ENCODE data around the gene R3HDM2. TPM values are rescaled to one million over a fixed set of nuclear protein-coding genes. Genes with fewer than 3 reads are reported as not detected.
"Not testable (repeated sequence)": the region's sequence is repeated elsewhere in the genome, so short reads cannot be mapped to it uniquely, and the experiment has no call there.

R3HDM2 gene
- total RNA-seq, 1 experiment from 2014 or later: 8.9 TPM

DNA sequence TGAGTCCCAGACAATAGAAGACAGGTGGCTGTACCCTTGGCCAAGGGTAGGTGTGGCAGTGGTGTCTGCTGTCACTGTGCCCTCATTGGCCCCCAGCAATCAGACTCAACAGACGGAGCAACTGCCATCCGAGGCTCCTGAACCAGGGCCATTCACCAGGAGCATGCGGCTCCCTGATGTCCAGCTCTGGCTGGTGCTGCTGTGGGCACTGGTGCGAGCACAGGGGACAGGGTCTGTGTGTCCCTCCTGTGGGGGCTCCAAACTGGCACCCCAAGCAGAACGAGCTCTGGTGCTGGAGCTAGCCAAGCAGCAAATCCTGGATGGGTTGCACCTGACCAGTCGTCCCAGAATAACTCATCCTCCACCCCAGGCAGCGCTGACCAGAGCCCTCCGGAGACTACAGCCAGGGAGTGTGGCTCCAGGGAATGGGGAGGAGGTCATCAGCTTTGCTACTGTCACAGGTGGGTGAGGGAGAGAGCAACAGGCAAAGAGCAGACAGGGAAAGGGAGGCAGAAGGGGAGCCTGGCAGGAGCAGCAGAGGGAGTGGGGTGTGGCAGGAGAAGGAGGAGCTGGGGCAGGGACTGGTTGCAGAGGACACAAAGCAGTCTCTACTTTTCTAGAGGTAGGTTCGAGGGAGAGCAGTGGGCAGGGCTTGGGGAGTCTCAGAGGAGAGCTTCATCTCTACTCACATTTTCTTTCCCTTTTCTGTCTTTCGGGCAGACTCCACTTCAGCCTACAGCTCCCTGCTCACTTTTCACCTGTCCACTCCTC, 24.7 kb upstream of the R3HDM2 start:
- DNase-seq (ENCODE audit: low spot score): peak; percentile 29
- in situ Hi-C loops (cut with HindIII; ENCODE audit: low sequenced_read_pairs): no loop called here

DNA sequence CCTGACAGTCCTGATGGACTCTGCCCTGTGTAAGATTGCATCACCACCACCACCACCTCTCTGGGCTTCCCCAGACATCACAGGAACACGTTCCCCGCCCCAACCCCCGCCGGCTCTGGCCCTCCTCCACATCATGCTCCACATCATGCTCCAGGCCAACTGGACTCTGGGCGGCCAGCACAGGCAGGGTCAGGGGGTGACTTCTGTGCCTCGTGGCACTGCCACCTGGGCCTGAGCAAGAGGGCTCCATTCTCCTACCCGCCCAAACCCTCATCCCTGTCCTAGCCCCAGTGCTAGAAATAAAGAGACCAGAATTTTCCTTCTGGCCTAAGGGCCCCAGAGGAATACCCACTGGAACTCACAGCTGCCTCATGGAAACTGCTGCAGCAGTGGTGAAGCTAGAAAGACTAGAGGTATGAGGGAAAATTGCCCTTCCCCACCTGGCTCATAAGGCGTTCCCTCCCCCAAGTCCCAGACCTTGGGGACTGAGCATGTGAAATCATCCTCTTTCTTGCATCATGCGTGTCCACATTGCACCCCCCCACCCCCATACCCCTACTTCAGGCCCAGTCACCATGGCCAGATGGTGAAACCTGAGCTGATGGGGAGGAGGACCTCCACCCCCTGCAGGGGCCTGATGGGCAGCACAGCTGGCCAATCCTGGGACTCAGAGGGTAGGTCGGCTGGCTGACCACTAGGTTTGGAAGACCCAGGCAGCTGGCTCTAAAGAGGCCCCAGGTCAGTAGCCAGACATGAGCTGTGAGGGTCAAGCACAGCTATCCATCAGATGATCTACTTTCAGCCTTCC, 23.9 kb upstream of the R3HDM2 start, which contains the start of gene INHBE:
Gene INHBE (plus strand): TSS at position 742 of the 808 bp plus-strand sequence. CDS start 230 bp downstream, outside the sequence.
- in situ Hi-C loops (cut with HindIII; ENCODE audit: low sequenced_read_pairs): no loop called here
- DNase-seq (ENCODE audit: low spot score): no peak

DNA sequence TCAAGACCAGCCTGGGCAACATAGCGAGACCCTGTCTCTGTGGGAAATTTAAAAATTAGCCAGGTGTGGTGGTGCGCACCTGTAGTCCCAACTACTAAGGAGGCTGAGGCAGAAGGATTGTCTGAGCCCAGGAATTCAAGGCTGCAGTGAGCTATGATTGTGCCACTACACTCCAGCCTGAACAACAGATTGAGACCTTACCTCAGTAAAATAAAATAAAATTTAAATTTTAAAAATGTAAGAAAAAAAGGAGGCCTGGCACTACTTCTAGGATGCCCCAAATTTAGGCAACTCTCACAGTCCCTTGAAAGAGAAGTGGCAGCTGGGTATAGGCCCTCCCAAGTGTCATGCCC, 23.3 kb upstream of the R3HDM2 start:
- in situ Hi-C loops (cut with HindIII; ENCODE audit: low sequenced_read_pairs): no loop called here
- no peak for DNase-seq (ENCODE audit: low spot score)

DNA sequence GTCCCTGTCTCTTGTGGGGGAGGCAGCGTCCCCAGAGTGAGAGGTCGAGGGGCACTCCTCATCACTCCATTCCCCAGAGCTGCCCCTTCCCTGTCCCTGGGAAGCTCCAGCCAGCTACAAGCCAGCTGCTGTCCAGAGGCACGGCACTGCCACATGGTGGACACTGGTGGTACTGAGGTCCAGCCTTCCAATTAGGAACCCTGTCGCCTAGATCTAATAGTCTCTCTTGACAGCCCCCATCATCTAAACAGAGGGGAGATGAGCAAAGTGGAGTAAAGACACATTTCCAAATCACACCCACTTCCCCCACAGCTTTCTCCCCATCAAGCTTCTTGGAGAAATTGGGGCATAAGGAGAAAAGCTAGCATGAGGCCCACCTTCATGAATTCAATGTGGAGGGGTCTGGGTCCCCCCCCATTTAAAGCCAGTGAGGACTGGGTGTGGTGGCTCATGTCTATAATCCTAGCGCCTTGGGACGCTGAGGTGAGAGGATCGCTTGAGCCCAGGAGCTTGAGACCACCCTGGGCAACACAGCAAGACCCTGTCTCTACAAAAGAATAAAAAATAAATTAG, 22.2 kb upstream of the R3HDM2 start:
- peak; percentile 68 for DNase-seq (ENCODE audit: low spot score)
- in situ Hi-C loops (cut with HindIII; ENCODE audit: low sequenced_read_pairs): no loop called here

GRCh38 chr12:57452181-57452936, 21.5 kb upstream of the R3HDM2 start:
- in situ Hi-C loops (cut with HindIII; ENCODE audit: low sequenced_read_pairs): no loop called here
- peak; percentile 26 for DNase-seq (ENCODE audit: low spot score)

GRCh38 chr12:57451233-57451778, 20.5 kb upstream of the R3HDM2 start:
- DNase-seq (ENCODE audit: low spot score): no peak
- in situ Hi-C loops (cut with HindIII; ENCODE audit: low sequenced_read_pairs): no loop called here

DNA sequence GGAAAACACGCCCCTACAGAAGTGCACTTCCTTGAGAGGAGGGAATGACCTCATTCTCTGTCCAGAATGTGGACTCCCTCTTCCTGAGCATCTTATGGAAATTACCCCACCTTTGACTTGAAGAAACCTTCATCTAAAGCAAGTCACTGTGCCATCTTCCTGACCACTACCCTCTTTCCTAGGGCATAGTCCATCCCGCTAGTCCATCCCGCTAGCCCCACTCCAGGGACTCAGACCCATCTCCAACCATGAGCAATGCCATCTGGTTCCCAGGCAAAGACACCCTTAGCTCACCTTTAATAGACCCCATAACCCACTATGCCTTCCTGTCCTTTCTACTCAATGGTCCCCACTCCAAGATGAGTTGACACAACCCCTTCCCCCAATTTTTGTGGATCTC, 19.2 kb upstream of the R3HDM2 start:
- DNase-seq (ENCODE audit: low spot score): no peak
- in situ Hi-C loops (cut with HindIII; ENCODE audit: low sequenced_read_pairs): no loop called here

DNA sequence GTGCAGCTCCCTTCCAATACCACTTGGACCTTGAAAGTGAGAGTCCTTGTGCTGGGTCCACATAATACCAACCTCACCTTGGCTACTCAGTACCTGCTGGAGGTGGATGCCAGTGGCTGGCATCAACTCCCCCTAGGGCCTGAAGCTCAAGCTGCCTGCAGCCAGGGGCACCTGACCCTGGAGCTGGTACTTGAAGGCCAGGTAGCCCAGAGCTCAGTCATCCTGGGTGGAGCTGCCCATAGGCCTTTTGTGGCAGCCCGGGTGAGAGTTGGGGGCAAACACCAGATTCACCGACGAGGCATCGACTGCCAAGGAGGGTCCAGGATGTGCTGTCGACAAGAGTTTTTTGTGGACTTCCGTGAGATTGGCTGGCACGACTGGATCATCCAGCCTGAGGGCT, 18.5 kb upstream of the R3HDM2 start:
- no peak for DNase-seq (ENCODE audit: low spot score)
- in situ Hi-C loops (cut with HindIII; ENCODE audit: low sequenced_read_pairs): no loop called here

DNA sequence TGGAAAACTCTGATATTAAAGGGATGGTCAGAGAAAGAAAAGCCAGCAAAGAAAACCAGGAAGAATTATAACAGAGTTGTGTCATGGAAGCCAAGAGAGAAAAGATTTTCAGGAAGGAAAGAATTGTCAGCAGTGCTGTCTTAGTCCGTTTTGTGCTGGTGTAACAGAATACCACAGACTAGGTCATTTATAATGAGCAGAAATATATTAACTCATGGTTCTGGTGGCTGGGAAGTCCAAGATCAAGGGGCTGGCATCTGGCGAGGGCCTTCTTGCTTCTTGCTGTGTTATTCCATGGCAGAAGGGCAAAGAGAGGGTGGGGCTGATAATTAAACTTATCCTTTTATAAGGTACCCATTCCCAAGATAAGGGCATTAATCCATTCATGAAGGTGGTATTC, 17.8 kb upstream of the R3HDM2 start:
- DNase-seq (ENCODE audit: low spot score): no peak
- in situ Hi-C loops (cut with HindIII; ENCODE audit: low sequenced_read_pairs): no loop called here

GRCh38 chr12:57446292-57446960, 15.6 kb upstream of the R3HDM2 start:
- DNase-seq (ENCODE audit: low spot score): no peak
- in situ Hi-C loops (cut with HindIII; ENCODE audit: low sequenced_read_pairs): no loop called here

GRCh38 chr12:57444744-57445143, 13.9 kb upstream of the R3HDM2 start:
- no peak for DNase-seq (ENCODE audit: low spot score)
- in situ Hi-C loops (cut with HindIII; ENCODE audit: low sequenced_read_pairs): no loop called here

- in situ Hi-C loops (cut with HindIII; ENCODE audit: low sequenced_read_pairs): not testable (repeated sequence)
These were observed 13.5 kb upstream of the R3HDM2 start for GRCh38 chr12:57444337-57444736.

GRCh38 chr12:57441846-57442427, 11.1 kb upstream of the R3HDM2 start:
- in situ Hi-C loops (cut with HindIII; ENCODE audit: low sequenced_read_pairs): no loop called here

More at GRCh38 chr12:57444337-57444736, 13.5 kb upstream of the R3HDM2 start:
- DNase-seq (ENCODE audit: low spot score): not testable (repeated sequence)

DNA sequence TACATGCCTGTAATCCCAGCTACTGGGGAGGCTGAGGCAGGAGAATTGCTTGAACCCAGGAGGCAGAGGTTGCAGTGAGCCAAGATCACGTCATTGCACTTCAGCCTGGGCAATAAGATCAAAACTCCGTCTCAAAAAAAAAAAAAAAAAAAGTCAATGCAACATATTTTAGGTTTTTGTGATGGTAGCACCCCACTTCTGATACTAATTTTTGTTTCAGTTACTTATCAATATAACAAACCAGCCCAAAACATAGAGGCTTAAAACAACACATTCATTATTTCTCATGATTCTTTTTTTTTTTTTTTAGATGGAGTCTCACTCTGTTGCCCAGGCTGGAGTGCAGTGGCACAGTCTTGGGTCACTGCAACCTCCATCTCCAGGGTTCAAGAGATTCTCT, 10.6 kb upstream of the R3HDM2 start:
- DNase-seq (ENCODE audit: low spot score); in situ Hi-C loops (cut with HindIII; ENCODE audit: low sequenced_read_pairs): not testable (repeated sequence)

More at GRCh38 chr12:57441846-57442427, 11.1 kb upstream of the R3HDM2 start:
- no peak for DNase-seq (ENCODE audit: low spot score)

DNA sequence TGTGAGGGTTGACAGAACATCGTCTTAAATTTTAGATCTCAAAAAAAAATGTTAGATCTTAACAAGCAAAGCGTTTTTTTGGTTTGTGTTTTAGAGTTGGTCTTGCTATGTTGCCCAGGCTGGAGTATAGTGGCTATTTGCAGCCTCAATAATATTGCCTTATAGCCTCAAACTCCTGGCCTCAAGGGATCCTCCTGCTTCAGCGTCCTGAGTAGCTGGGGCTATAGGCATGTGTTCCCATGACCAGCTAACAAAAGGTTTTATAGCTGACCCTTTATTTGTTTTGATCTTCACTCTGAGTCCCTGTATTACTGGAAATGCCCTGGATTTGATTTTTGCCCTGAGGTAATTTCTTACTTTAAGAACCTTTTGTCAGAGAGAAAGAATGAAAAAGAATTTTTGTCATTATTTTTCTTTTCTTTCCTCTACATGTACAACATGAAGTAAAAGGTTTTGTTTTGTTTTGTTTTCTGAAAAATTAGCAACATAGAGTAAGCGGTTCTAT, 9.0 kb upstream of the R3HDM2 start:
- in situ Hi-C loops (cut with HindIII; ENCODE audit: low sequenced_read_pairs): no loop called here
- no peak for DNase-seq (ENCODE audit: low spot score)

DNA sequence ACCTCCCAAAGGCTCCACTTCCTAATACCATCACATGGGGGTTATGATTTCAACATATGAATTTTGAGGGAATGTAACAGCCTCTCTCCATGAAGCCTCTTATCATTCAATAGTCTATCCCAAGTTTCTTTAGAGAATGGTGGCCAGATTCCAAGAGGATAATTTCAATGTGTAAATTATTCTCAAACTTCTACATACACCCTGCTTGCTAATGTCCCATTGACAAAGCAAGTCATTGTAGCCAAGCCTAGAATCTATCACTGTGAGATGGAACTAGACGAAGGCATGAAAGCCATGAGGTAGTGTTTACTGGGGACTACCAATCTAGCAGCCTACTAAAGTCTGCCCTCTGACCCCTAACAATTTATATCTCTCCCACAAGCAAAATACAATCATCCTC, 7.6 kb upstream of the R3HDM2 start:
- in situ Hi-C loops (cut with HindIII; ENCODE audit: low sequenced_read_pairs): no loop called here

DNA sequence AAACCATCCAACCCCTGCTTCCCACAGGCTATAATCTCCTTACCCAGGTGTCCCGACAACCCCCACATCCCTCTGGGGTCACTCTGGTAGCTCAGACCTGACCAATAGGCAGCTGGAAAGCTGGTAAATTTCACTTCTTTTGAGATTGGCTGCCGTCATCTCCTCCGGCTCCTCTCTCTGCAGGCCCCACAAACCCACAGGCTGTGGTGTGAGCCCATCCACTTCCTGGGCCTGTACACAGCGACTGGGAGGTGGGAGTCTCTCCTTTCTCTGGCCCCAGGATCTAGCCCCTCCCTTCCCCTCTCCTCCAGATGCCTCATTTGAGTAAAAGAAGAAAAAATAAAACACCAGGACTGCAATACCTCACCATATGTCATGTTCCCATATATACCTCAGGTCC, 4.5 kb upstream of the R3HDM2 start:
- in situ Hi-C loops (cut with HindIII; ENCODE audit: low sequenced_read_pairs): no loop called here
- DNase-seq (ENCODE audit: low spot score): no peak

More for the DNA sequence above, 7.6 kb upstream of the R3HDM2 start:
- DNase-seq (ENCODE audit: low spot score): no peak
